SK-N-MC (cell line): ENCODE measurements around the gene QRICH2.
A peak's percentile ranks its signal among the peaks of the same experiment; 100 is the strongest.
"Not testable (repeated sequence)": the region's sequence is repeated elsewhere in the genome, so short reads cannot be mapped to it uniquely, and the experiment has no call there.

ENCODE experiments used
- DNase-seq: peaks from one replicate; pipeline ENCODE4 v3.0.0-alpha.2; 2011; ENCODE audit warnings: low read depth, low spot score
- H3K27ac ChIP-seq: fragments of 200-600 bp; sonication (generic); 2 replicates; pipeline ENCODE4 v1.5.1; 2016; ENCODE audit warnings: mixed run types
- H3K36me3 ChIP-seq: fragments of 200-600 bp; sonication (generic); 2 replicates; pipeline ENCODE4 v1.6.1; 2017; ENCODE audit warnings: antibody characterized with exemption, low read length, mixed read lengths; ENCODE audit not compliant: insufficient read depth
- H3K4me3 ChIP-seq: fragments of 200-600 bp; sonication (generic); 2 replicates; pipeline ENCODE4 v1.5.1; 2016
- H3K9ac ChIP-seq: fragments of 200-600 bp; sonication (generic); 2 replicates; pipeline ENCODE4 v1.8.0; 2017; ENCODE audit warnings: mixed run types, mixed read lengths; ENCODE audit not compliant: insufficient read length
- H3K9me3 ChIP-seq: fragments of 200-600 bp; sonication (generic); 2 replicates; pipeline ENCODE4 v1.6.1; 2017; ENCODE audit warnings: low read depth, mild to moderate bottlenecking, antibody characterized with exemption, low read length, moderate library complexity, mixed read lengths
- EZH2 ChIP-seq: fragments of 200-600 bp; sonication (generic); IDR thresholded peaks from one replicate; pipeline ENCODE4 v1.6.1; 2017; ENCODE audit warnings: antibody characterized with exemption
- FOXP2 ChIP-seq: optimal IDR thresholded peaks from 2 replicates; pipeline ENCODE3; 2011; ENCODE audit warnings: mild to moderate bottlenecking, moderate library complexity; ENCODE audit not compliant: insufficient read depth; ENCODE audit errors: extremely low read length, control extremely low read depth
- POLR2AphosphoS5 ChIP-seq: IDR thresholded peaks from 2 replicates; pipeline ENCODE4 v1.6.1; 2012; ENCODE audit warnings: mild to moderate bottlenecking, low read depth, low read length, borderline replicate concordance

The QRICH2 gene

GRCh38 chr17:76272541-76273444, 35.3 kb downstream of the QRICH2 start:
- Histone ChIP-seq H3K9me3 (no peaks in the 10 kb centered on the region), H3K36me3 (peaks cover 3% of the 10 kb centered on the region; the same call in 1 of the 2 replicates), H3K9ac (no peak overlapping the region), H3K4me3 (no peak overlapping the region), H3K27ac (no peak overlapping the region)
- no peak for DNase-seq
- TF ChIP-seq POLR2AphosphoS5 (no peak), FOXP2 (no peak), EZH2 (no peak)

- Histone ChIP-seq H3K36me3 (peaks cover 3% of the 10 kb centered on the region; the same call in 1 of the 2 replicates), H3K27ac (no peak overlapping the region), H3K9me3 (no peaks in the 10 kb centered on the region), H3K4me3 (no peak overlapping the region), H3K9ac (no peak overlapping the region)
- no peak for DNase-seq
- TF ChIP-seq FOXP2 = no peak
- TF ChIP-seq POLR2AphosphoS5 = no peak
- no peak for TF ChIP-seq EZH2
Observed at GRCh38 chr17:76271669-76272540, 36.2 kb downstream of the QRICH2 start.

GRCh38 chr17:76270770-76271668, 37.1 kb downstream of the QRICH2 start:
- Histone ChIP-seq H3K4me3 (no peak overlapping the region), H3K27ac (0 out of 2 replicates have a peak overlapping the region, but pooled peaks have one; percentile 36), H3K9ac (no peak overlapping the region), H3K36me3 (peaks cover 3% of the 10 kb centered on the region; the same call in 1 of the 2 replicates), H3K9me3 (no peaks in the 10 kb centered on the region)
- TF ChIP-seq POLR2AphosphoS5 (no peak), FOXP2 (no peak), EZH2 (no peak)
- no peak for DNase-seq

GRCh38 chr17:76270127-76270592, 37.9 kb downstream of the QRICH2 start:
- H3K9me3 ChIP-seq = no peaks in the 10 kb centered on the region
- H3K36me3 ChIP-seq = peaks cover 3% of the 10 kb centered on the region; the same call in 1 of the 2 replicates
- H3K27ac ChIP-seq = no peak overlapping the region
- no peak overlapping the region for H3K4me3 ChIP-seq
- DNase-seq = no peak
- no peak overlapping the region for H3K9ac ChIP-seq
- TF ChIP-seq POLR2AphosphoS5 (no peak), EZH2 (no peak), FOXP2 (no peak)

- Histone ChIP-seq H3K9ac (no peak overlapping the region), H3K27ac (peak overlapping the region; percentile 63), H3K9me3 (no peaks in the 10 kb centered on the region), H3K36me3 (peaks cover 3% of the 10 kb centered on the region; the same call in 1 of the 2 replicates), H3K4me3 (no peak overlapping the region)
- DNase-seq = no peak
- no peak for TF ChIP-seq POLR2AphosphoS5
- TF ChIP-seq EZH2 = no peak
- no peak for TF ChIP-seq FOXP2
Observed at GRCh38 chr17:76268991-76269981, 38.8 kb downstream of the QRICH2 start.

GRCh38 chr17:76268015-76268749, 39.9 kb downstream of the QRICH2 start:
- Histone ChIP-seq H3K4me3 (peak overlapping the region; percentile 25), H3K9me3 (no peaks in the 10 kb centered on the region), H3K27ac (peak overlapping the region; percentile 60), H3K36me3 (peaks cover 3% of the 10 kb centered on the region; the same call in 1 of the 2 replicates), H3K9ac (peak overlapping the region; percentile 22)
- DNase-seq = no peak
- TF ChIP-seq FOXP2 (no peak), EZH2 (no peak), POLR2AphosphoS5 (no peak)

GRCh38 chr17:76267581-76268001, 40.5 kb downstream of the QRICH2 start:
- H3K9me3 ChIP-seq, H3K36me3 ChIP-seq, DNase-seq: not testable (repeated sequence)
- Histone ChIP-seq H3K9ac (peak overlapping the region; percentile 22), H3K4me3 (peak overlapping the region; percentile 25), H3K27ac (peak overlapping the region; percentile 60)
